Ishikawa (cell line): Measurements from ENCODE around the gene SCAPER.

Experiments used
- CEBPB ChIP-seq: IDR thresholded peaks from 2 replicates; pipeline ENCODE4 v1.6.1; 2012
- CREB1 ChIP-seq: IDR thresholded peaks from 2 replicates; pipeline ENCODE4 v1.6.1; 2012; ENCODE audit warnings: low read depth
- EGR1 ChIP-seq: IDR thresholded peaks from 2 replicates; pipeline ENCODE4 v1.6.1; 2012
- EP300 ChIP-seq: IDR thresholded peaks from 2 replicates; pipeline ENCODE4 v1.6.1; 2012; ENCODE audit warnings: borderline replicate concordance
- FOXM1 ChIP-seq: IDR thresholded peaks from 2 replicates; pipeline ENCODE4 v1.6.1; 2012; ENCODE audit warnings: low read depth, borderline replicate concordance
- NFIC ChIP-seq: IDR thresholded peaks from 2 replicates; pipeline ENCODE4 v1.6.1; 2012
- RAD21 ChIP-seq: IDR thresholded peaks from 2 replicates; pipeline ENCODE4 v1.6.1; 2012; ENCODE audit warnings: low read depth
- TAF1 ChIP-seq: IDR thresholded peaks from 2 replicates; pipeline ENCODE4 v1.6.1; 2012; ENCODE audit warnings: low read depth, mild to moderate bottlenecking
- TCF12 ChIP-seq: IDR thresholded peaks from 2 replicates; pipeline ENCODE4 v1.6.1; 2012; ENCODE audit warnings: low read depth
- TEAD4 ChIP-seq: IDR thresholded peaks from 2 replicates; pipeline ENCODE4 v1.6.1; 2012
- YY1 ChIP-seq: IDR thresholded peaks from 2 replicates; pipeline ENCODE4 v1.6.1; 2012; ENCODE audit warnings: low read depth
- ZBTB7A ChIP-seq: IDR thresholded peaks from 2 replicates; pipeline ENCODE4 v1.6.1; 2012; ENCODE audit warnings: low read depth
- TF ChIP-seq, protein P1 (sequence below): IDR thresholded peaks from 2 replicates; pipeline ENCODE4 v1.6.1; 2012
- TF ChIP-seq, protein P2 (sequence below): IDR thresholded peaks from 2 replicates; pipeline ENCODE4 v1.6.1; 2012
- TF ChIP-seq, protein P3 (sequence below): IDR thresholded peaks from 2 replicates; pipeline ENCODE4 v1.6.1; 2012; ENCODE audit warnings: low read depth, mild to moderate bottlenecking

Gene SCAPER

DNA sequence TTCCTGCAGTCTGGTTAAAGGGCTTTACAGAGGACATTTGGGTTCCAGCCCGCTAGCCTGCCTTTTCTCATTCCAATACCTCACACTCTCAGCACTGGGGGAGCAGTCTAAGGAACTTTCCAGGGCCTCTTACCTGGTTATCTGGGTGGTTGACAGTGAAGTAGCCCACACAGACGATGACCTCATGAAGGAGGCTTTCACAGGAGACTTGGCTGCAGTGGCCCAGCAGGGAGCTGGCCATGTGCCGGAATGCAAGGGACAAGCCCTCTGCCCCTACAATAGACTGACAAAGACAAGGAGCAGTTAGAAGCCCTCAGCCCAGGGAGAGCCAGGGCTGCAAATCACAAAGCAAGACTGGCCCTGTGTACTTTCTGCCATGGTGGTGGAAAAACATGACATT lies 529.1 kb downstream of the SCAPER start:
- TF ChIP-seq EGR1, result 0 out of 2 replicates have a peak, but pooled peaks have one; percentile 9
- no peak for TF ChIP-seq FOXM1
- no peak for TF ChIP-seq TAF1
- TF ChIP-seq YY1, result no peak
- TF ChIP-seq, protein P1, sequence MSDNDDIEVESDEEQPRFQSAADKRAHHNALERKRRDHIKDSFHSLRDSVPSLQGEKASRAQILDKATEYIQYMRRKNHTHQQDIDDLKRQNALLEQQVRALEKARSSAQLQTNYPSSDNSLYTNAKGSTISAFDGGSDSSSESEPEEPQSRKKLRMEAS, result peak; percentile 62
- TF ChIP-seq, protein P2, sequence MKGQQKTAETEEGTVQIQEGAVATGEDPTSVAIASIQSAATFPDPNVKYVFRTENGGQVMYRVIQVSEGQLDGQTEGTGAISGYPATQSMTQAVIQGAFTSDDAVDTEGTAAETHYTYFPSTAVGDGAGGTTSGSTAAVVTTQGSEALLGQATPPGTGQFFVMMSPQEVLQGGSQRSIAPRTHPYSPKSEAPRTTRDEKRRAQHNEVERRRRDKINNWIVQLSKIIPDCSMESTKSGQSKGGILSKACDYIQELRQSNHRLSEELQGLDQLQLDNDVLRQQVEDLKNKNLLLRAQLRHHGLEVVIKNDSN, result peak; percentile 54; the same call in 1 of the 2 replicates
- TF ChIP-seq, protein P3, sequence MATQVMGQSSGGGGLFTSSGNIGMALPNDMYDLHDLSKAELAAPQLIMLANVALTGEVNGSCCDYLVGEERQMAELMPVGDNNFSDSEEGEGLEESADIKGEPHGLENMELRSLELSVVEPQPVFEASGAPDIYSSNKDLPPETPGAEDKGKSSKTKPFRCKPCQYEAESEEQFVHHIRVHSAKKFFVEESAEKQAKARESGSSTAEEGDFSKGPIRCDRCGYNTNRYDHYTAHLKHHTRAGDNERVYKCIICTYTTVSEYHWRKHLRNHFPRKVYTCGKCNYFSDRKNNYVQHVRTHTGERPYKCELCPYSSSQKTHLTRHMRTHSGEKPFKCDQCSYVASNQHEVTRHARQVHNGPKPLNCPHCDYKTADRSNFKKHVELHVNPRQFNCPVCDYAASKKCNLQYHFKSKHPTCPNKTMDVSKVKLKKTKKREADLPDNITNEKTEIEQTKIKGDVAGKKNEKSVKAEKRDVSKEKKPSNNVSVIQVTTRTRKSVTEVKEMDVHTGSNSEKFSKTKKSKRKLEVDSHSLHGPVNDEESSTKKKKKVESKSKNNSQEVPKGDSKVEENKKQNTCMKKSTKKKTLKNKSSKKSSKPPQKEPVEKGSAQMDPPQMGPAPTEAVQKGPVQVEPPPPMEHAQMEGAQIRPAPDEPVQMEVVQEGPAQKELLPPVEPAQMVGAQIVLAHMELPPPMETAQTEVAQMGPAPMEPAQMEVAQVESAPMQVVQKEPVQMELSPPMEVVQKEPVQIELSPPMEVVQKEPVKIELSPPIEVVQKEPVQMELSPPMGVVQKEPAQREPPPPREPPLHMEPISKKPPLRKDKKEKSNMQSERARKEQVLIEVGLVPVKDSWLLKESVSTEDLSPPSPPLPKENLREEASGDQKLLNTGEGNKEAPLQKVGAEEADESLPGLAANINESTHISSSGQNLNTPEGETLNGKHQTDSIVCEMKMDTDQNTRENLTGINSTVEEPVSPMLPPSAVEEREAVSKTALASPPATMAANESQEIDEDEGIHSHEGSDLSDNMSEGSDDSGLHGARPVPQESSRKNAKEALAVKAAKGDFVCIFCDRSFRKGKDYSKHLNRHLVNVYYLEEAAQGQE, result no peak
- peak; percentile 51; the same call in 1 of the 2 replicates for TF ChIP-seq EP300
- TF ChIP-seq RAD21, result no peak; the same call in 1 of the 2 replicates
- TF ChIP-seq NFIC, result peak; percentile 93
- TF ChIP-seq ZBTB7A, result no peak
- TF ChIP-seq TCF12, result no peak
- peak; percentile 71 for TF ChIP-seq TEAD4
- no peak for TF ChIP-seq CEBPB
- 0 out of 2 replicates have a peak, but pooled peaks have one; percentile 21 for TF ChIP-seq CREB1

- no peak for TF ChIP-seq YY1
- TF ChIP-seq CREB1, result no peak
- TF ChIP-seq, protein P2, result no peak
- TF ChIP-seq, protein P1, result no peak
- no peak for TF ChIP-seq CEBPB
These were observed 537.0 kb downstream of the SCAPER start for GRCh38 chr15:76368122-76368621.

DNA sequence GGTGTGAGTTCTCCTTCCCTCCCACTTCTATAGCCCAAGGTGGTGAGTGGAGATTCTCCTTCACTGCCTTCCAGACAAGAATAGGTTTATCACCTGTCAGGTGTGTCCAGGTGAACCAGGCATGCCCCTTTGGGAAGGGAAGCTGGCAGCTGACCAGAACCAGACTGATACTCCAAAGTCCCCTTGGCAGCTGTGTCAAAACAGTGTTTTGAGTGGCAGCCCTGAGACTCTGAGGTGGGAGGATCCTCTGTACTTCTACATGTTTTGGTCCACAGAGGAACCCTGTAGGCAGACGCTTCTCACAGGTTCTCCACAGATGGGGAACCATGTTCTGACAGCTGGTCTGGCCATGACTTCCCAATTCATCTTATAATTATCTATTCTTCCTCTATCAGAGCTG lies 538.4 kb downstream of the SCAPER start:
- no peak for TF ChIP-seq TAF1
- TF ChIP-seq ZBTB7A, result no peak
- no peak for TF ChIP-seq YY1
- no peak for TF ChIP-seq EGR1
- TF ChIP-seq, protein P3, result no peak
- no peak for TF ChIP-seq FOXM1
- no peak for TF ChIP-seq CEBPB
- no peak for TF ChIP-seq RAD21
- no peak for TF ChIP-seq CREB1
- TF ChIP-seq, protein P1, result no peak
- TF ChIP-seq NFIC, result no peak

DNA sequence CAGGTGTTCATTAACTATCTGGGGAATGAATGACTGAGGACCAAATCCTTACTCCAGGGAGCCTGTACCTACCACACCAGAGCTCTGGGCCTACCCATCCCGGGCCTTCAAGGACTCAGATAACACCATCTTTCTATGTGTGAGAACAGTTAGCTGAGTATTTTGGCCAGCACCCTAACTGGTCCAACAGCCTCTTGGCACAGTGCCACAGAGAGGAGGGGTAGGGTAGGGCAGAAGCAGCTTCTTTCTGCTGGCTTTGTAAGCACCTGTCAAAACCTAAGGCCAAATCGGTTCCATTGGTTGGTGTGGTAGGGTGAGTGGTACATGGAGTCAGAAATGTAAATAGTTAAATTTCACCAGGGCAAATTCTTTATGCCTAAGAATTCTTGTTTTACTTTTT lies 541.9 kb downstream of the SCAPER start:
- TF ChIP-seq NFIC (peak; percentile 70), TEAD4 (no peak), CEBPB (no peak)

DNA sequence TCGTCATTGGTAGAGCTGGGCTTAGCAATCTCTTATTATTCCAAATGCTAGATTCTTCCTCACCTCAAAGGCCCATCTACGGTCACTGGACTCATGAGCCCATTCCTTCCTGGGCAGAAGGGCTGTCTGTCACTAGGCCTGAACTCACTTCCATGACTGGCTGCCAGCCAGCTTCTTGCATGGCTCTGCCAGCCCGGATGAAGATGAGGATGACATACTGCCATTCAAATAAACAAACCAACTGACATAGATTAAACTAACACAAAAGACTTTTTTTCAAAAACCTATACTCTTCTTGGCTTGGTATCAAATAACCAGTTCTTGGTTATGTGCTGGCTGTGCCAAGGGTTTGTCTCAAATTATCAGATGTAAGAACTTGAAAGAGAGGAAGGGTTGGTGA lies 544.7 kb downstream of the SCAPER start:
- TF ChIP-seq EGR1, result no peak
- TF ChIP-seq, protein P2, result no peak
- no peak for TF ChIP-seq RAD21
- no peak for TF ChIP-seq ZBTB7A
- TF ChIP-seq NFIC, result no peak
- TF ChIP-seq TEAD4, result no peak
- TF ChIP-seq, protein P3, result no peak
- no peak for TF ChIP-seq YY1
- no peak for TF ChIP-seq FOXM1
- no peak for TF ChIP-seq CEBPB
- TF ChIP-seq, protein P1, result no peak
- no peak for TF ChIP-seq TAF1
- no peak for TF ChIP-seq TCF12
- no peak for TF ChIP-seq EP300
- TF ChIP-seq CREB1, result no peak
